HL-60/S4 (cell line): ENCODE measurements around the gene C2orf92.
"Not testable (repeated sequence)": the region's sequence is repeated elsewhere in the genome, so short reads cannot be mapped to it uniquely, and the experiment has no call there.

ENCODE experiments used
- in situ Hi-C: fragments of 300-500 bp; cut with MboI; formaldehyde crosslinking; loops from 2 replicates; pipeline ENCODE4 v1.14.3; 2022; ENCODE audit warnings: low sequenced_read_pairs

Gene C2orf92

DNA sequence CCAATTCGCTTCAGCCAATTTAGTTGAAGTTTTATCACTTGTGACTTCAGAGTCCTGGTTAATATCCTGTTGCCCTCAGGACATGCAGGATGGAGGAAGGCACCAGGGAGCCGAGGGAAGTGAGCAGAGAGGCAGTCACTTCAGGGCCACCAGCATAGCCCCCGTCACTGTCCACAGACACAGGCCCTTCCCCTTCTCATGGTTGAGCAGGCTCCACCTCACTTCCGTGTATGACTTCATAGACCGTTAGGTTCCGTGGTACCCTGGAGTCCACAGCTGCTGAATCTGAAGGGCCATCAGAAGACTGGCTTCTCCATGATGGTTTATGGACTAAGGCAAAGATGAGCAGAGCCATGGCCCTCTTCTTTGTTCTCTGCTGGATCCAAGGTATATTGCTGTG is at the start of gene C2orf92:
Gene C2orf92, plus strand, starts transcription at position 266 of the 400 bp plus-strand sequence. Its CDS starts 76 bp downstream, at position 342.
- in situ Hi-C loops, result loop anchor here (25.0 kb wide), 1 partner anchor 1607 kb away; no protein-coding TSS in a partner anchor

- in situ Hi-C loops, result not testable (repeated sequence)
Observed at GRCh38 chr2:97620492-97620891, 49.0 kb upstream of the C2orf92 start.

DNA sequence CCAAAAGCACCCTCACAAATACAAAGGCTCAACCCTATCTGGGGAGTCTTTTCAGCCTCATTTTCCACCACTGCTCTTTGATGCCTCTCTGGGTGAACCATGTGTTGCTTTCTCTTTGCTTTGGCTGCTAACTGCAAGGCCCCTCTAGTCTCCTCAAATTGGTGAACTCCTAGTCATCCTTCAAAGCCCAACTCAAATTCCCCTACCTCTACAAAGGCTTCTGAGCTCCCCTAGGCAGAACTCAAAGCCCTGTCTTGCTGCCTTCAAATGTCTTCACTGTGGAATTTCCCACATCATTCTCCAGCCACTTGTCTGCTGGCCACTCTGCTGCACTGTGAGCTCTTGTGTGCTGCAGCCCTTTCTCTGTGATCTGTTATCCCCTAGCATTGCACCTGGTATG is 46.5 kb upstream of the C2orf92 start:
- in situ Hi-C loops, result not testable (repeated sequence)

GRCh38 chr2:97625354-97626048 is 44.0 kb upstream of the C2orf92 start:
- in situ Hi-C loops, result not testable (repeated sequence)

DNA sequence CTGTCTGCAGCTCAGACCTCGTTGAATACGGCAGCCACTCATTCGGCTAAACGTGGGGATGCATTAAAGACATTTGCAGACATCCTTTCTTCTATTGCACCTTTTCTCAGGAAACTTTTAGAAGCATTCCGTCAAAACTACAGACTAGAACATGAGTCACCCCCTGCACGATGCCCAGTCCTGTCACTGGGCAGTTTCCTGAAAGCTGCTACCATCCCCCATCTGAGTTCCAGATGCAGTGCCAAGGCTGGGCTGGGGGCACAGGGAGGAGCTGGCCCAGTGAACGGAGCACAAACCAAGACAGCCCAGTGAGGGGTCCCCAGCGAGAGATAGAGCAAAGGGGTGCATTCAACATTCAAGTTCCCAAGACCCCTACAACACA is 43.5 kb upstream of the C2orf92 start:
- in situ Hi-C loops, result not testable (repeated sequence)

DNA sequence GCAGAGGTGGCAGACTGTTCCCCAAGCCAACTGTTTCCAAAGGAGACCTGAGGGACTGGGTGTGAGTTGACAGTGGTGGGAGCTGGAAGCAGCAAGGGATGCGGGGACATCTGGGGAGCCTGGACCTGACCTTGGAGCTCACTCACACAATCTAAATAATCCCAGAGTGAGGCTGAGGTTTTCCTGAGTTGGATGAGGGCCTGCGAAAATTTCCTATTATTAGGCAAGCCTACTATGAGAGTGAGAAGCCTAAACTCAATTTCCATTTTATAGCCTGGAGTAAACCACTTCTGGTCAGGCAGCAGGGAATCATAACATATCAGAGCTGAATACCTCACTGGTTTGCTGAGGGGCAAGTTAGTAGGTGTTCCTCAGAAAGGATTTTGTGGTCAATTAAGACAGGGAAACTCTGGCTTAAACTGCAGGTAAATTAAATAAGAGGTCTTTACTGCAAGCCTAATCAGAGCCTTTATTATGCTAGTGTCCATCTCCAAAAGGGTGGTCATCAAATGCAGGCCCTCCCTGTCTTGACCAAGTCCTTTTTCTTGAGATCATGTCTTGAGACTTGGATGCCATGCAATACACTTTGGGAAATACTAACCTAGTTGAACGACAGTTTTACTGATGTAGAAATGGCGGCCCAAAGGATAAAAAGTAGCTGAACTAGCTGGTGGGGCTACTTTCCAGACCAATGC is 25.3 kb upstream of the C2orf92 start:
- in situ Hi-C loops, result no loop called here

DNA sequence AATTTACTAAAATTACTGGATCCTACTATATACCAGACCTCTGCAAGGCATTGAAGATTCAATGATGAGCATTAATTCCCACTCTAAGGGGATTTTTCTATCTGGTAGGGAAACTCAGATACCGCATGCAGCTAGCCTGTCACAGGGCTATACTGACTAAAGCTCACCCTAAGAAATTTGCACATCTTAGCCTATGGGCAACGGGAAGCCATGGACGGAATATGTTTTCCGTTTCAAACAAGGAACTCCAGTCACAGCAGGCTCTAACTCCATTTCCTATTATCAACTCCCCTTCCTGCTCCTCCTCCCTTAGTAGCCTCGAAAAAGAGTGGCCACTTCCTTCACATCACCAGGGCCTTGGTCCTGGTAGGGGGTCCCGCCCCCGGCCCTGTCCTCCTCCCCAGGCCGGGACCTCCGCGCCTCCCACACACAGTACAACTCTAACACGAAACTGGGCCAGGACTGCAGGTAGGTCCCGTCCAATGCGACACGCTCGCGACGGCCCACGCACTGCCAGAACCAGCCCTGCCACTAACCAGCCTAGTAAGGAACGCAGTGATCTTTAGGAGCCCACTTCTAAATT is 24.3 kb upstream of the C2orf92 start:
- in situ Hi-C loops, result no loop called here

- in situ Hi-C loops, result no loop called here
Observed at GRCh38 chr2:97645695-97646629, 23.6 kb upstream of the C2orf92 start, which contains the start of gene COX5B. Gene COX5B, plus strand, starts transcription at chr2:97646062. Its CDS starts 25 bp downstream, at chr2:97646087.

GRCh38 chr2:97646977-97647376 is 22.5 kb upstream of the C2orf92 start:
- in situ Hi-C loops, result no loop called here

- in situ Hi-C loops, result loop anchor here (25.0 kb wide), 1 partner anchor 1589 kb away; no protein-coding TSS in a partner anchor
Observed at GRCh38 chr2:97651114-97651513, 18.4 kb upstream of the C2orf92 start.

- in situ Hi-C loops, result loop anchor here (25.0 kb wide), 1 partner anchor 1591 kb away; no protein-coding TSS in a partner anchor
Observed at GRCh38 chr2:97653473-97653872, 16.0 kb upstream of the C2orf92 start.

- in situ Hi-C loops, result loop anchor here (25.0 kb wide), 1 partner anchor 1592 kb away; no protein-coding TSS in a partner anchor
Observed at GRCh38 chr2:97653874-97654273, 15.6 kb upstream of the C2orf92 start.

DNA sequence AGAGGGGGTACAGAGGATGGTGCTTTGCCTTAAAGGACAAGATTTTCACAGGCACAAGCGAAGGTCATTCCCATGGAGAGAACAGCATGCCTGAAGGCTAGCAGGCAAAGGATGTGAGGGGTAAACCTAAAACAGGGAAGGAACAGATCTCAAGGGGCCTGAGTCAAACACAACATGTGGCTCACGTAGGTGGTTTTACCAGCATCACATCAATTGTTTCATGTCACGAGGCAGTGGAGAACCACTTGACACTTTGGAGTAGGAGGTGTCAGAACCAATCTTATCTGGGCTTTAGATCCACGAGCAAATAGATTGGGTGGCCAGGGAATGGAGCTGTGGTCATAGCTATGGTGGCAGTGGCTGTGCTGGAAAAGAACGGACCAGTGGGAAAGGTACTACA is 15.2 kb upstream of the C2orf92 start:
- in situ Hi-C loops, result loop anchor here (25.0 kb wide), 1 partner anchor 1592 kb away; no protein-coding TSS in a partner anchor

DNA sequence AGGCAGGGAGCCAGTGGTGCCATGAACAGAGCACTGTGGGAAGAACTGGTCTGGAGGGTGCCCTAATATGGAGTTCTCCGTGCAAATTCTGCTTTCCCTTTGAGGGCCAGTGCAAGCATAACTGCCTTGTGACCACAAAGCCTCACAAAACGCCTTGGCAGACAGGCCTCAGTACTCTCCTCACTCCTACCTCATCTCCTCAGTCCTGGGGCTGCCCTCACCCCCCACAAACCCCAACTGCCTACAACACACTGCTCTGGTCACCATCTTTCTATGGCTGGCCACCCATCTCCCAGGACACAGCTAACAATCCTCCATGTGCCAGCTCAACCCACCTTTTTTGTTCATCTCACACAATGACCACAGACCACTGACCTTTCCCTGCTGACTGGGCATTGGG is 14.7 kb upstream of the C2orf92 start:
- in situ Hi-C loops, result loop anchor here (25.0 kb wide), 1 partner anchor 1592 kb away; no protein-coding TSS in a partner anchor

- in situ Hi-C loops, result loop anchor here (25.0 kb wide), 1 partner anchor 1594 kb away; no protein-coding TSS in a partner anchor
Observed at GRCh38 chr2:97656129-97656755, 13.3 kb upstream of the C2orf92 start.

DNA sequence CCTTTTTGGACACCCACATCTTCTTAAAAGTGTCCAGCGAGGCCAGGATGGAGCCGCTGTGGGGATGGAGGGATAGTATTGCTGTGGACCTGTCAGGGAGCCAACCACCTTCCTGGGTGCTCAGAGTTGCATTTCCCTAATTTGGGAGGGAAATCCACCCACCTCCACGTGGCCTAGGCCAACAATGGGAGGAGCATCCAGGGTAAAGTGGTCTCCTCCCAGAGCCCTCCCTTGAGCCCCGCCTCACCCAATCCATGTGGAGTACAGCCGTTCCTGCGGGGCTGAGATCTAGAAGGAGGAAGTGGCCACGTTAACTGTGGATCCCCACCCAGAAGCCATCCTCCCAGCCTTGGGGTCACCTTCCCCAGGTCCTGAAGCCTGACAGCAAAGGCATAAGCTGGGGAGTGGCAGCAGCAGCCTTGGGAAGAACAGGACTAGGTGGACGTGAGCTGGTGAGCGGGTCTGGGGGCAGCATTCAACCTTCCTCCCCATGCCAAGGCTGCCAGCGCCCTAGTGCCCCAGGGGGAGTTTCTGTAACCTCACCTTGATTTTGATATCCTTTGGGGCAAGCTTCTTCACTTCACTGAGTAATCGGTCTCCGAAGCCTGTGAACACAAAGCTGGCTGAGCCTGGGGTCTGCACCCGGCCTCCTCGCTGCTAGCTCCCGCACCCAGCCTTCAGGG is 12.5 kb upstream of the C2orf92 start:
- in situ Hi-C loops, result loop anchor here (25.0 kb wide), 1 partner anchor 1595 kb away; no protein-coding TSS in a partner anchor

- in situ Hi-C loops, result loop anchor here (25.0 kb wide), 1 partner anchor 1596 kb away; no protein-coding TSS in a partner anchor
Observed at GRCh38 chr2:97657986-97658690, 11.4 kb upstream of the C2orf92 start.

DNA sequence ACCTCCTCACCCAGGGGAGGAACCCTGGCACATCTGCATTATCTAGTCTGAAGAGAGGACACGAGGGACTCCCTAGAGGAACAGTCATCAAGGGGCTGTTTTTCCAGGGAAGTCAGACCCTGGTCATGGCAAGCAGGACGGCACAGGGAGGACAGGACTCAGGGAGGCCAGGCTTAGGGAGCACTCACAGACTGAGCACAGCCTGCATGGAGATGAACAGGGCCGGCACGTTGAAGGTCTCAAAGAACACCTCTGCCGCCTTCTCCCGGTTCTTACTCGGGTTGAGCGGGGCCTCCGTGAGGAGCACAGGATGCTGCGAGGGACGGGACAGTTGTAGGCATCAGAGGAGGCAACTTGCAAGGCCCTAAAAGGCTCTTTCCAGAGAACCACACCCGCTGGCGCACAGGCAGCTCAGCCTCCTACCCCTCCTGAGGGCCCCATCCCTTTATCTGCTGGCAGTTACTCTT is 10.8 kb upstream of the C2orf92 start:
- in situ Hi-C loops, result loop anchor here (25.0 kb wide), 1 partner anchor 1596 kb away; no protein-coding TSS in a partner anchor
